Motor neuron (in vitro differentiated cells): ENCODE results near the gene PRR23E. TPM values are rescaled to one million over a fixed set of nuclear protein-coding genes. Genes with fewer than 3 reads are reported as not detected.

Experiments used
- ATAC-seq, 8 experiments: fragments of 200-7000 bp; cut with Tn5 transposase; replicated peaks in 6 of 8; 2 replicates each; pipeline ENCODE4 v1.8.0; 2021; ENCODE audit warnings: mild to moderate bottlenecking in 8 of 8, moderate library complexity in 8 of 8
- H3K27ac ChIP-seq, 2 donors: fragments of 250-450 bp; sonication (Bioruptor Pico); 2 replicates each; pipeline ENCODE4 v1.9.0; 2021; ENCODE audit warnings: antibody characterized with exemption in 2 of 2, mild to moderate bottlenecking in 2 of 2, moderate library complexity in 1 of 2
- H3K4me1 ChIP-seq, 2 donors: fragments of 250-450 bp; sonication (Bioruptor Pico); replicated peaks in 1 of 2; 2 replicates each; pipeline ENCODE4 v1.6.1; 2021; ENCODE audit warnings: antibody characterized with exemption in 2 of 2, mild to moderate bottlenecking in 2 of 2, moderate library complexity in 1 of 2
- H3K4me3 ChIP-seq, 5 donors: fragments of 250-450 bp; sonication (Bioruptor Pico); 2 replicates each; pipeline ENCODE4 v1.9.0; 2021; ENCODE audit warnings: antibody characterized with exemption in 5 of 5, mild to moderate bottlenecking in 5 of 5, moderate library complexity in 4 of 5
- WGBS, 10 experiments: fragments of 450-650 bp; shearing (Covaris generic); methylation state at CpG; one replicate each; pipeline ENCODE4 v1.0.0; 2022; 5-methylcytosine and 5-hydroxymethylcytosine counted together
- in situ Hi-C, 9 experiments: fragments of 400-800 bp; cut with MboI; loops; one replicate each; pipeline ENCODE4 v1.15.0; 2021; ENCODE audit warnings: low sequenced_read_pairs in 9 of 9, low pct_unique_long_range_greater_than_20kb in 2 of 9; ENCODE audit not compliant: unreplicated experiment in 9 of 9
- total RNA-seq, 8 experiments: library from RNA; unstranded; fragments of 300-600 nt; gene quantifications; 2 replicates each; pipeline versions ENCODE4 v1.2.3 to v1.2.4, GENCODE V29; 2022

Gene PRR23E
- total RNA-seq, 8 experiments from 2014 or later, result 0.09 to 0.81 (median 0.44) TPM; not detected in 2

DNA sequence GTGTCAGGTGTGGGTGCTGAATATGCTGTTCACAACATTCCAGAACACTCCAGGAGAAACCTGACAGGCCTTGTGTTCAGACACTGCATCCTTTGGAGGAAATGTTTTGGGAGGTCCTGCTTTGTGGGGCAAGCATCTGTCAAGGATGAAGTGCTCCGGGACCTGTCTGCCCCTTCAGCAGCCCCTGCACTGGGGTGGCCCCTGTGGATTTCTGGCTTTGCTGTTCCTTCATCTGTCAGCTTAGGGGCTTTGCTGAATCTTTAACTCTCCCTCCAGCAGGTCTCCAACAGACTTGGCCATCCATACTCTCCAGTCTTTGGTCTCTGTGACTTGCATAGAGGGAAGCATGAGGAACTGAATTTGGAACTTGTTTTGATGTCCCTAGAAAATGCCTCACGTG is 3.1 kb downstream of the PRR23E start:
- WGBS, 10 experiments, result 60 to 80% (median 67%) methylated on average over 1 of the region's 2 CpGs; no CpG with 5 or more reads in 7 of the 10 experiments
- H3K4me3 ChIP-seq, result no peak overlapping the region
- no peaks in the 10 kb centered on the region for H3K4me1 ChIP-seq
- H3K27ac ChIP-seq, result no peak overlapping the region
- in situ Hi-C loops, result no loop called here
- no peak for ATAC-seq

DNA sequence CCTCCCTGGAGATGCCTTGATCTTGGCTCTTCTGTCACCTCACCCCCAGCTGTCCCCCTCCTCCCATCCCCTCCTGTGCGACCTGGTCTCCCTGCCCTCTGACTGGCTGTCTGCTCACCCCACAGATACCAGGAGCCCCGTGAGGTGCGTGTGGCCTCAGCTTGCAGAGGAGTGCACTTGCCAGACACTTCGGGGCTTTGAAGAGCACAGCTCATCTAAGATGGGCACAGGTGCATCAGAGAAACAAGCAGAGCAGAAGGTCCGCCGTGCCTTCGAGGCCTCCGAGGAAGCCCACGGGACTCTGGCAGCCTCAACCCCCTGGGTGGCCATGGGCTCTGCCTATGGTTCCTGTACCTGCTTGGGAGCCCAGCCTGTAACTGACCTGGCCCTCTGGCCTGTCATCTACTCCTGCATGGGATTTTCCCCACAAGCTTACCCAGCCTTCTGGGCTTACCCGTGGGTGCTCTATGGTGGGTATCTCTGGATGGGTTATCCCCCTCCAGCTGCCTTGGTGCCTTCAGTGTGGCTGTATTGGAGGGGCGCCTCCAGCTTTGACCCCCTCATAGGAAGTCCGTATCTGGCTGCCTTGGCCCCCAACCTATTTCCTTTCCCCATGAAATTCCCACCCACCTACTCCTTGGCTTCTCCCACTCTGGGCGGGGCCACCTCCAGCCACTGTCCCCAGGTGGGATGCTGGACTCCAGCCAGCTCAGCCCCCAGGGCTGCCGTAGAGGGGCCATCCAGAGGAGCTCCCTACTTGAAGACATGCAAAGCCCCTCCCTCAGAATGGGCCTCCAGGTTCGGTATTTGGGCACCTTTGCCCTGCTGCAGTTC is 3.8 kb downstream of the PRR23E start:
- H3K4me3 ChIP-seq, result no peak overlapping the region
- peak in 1 of 8 experiments; percentile 6 for ATAC-seq
- H3K27ac ChIP-seq, result no peak overlapping the region
- 60 to 100% (median 83%) methylated on average over 1 to 2 of the region's 15 CpGs; no CpG with 5 or more reads in 6 of the 10 experiments for WGBS, 10 experiments
- no peaks in the 10 kb centered on the region for H3K4me1 ChIP-seq
- in situ Hi-C loops, result no loop called here

DNA sequence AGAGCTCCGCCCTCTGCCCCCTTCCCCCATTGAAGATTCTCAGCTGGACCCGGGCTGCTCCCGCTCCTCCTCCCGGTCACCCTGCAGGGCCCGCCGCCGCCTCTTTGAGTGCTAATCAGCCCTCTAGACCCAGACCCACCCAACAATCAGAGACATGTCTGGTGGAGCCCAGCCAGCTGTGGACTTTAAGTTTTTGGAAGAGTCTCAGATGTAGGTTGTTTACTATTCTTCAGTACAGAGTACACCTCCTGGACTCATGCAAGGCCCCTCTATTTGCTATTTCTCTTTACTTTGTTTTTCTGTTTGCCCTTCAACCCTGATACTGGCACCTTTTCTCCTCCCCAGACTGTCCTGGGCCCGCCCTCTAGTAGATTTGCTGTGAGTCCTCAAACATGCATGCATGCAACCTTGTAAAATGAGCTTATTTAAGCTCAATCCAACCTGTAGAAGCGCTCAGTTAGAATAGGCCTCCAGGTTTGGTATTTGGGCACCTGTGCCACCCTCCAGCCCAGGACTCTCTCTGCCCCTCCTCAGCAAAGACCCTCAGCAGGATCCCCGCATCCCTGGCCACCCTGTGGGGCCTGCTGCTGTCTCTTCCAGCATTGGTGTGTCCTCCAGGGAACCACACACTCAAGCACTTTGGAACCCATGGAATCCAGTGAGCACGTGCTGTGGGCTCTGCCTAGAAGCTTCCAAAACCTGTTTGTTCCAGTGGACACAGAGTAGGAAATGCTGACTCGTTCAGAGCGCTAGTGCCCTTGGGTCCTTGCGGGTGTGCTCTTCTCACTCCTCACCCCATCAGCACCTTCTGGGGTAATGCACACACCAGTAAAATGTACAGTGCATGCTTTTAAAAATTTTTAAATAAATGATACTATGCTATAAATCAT is 4.6 kb downstream of the PRR23E start:
- H3K27ac ChIP-seq, result no peak overlapping the region
- ATAC-seq, result peak in 7 of 8 experiments; percentile 37 to 70 (median 45)
- H3K4me3 ChIP-seq, result no peak overlapping the region
- no peaks in the 10 kb centered on the region for H3K4me1 ChIP-seq
- in situ Hi-C loops, result no loop called here
- WGBS, 10 experiments, result 40 to 94% (median 79%) methylated on average over 1 to 11 of the region's 14 CpGs; no CpG with 5 or more reads in 2 of the 10 experiments

DNA sequence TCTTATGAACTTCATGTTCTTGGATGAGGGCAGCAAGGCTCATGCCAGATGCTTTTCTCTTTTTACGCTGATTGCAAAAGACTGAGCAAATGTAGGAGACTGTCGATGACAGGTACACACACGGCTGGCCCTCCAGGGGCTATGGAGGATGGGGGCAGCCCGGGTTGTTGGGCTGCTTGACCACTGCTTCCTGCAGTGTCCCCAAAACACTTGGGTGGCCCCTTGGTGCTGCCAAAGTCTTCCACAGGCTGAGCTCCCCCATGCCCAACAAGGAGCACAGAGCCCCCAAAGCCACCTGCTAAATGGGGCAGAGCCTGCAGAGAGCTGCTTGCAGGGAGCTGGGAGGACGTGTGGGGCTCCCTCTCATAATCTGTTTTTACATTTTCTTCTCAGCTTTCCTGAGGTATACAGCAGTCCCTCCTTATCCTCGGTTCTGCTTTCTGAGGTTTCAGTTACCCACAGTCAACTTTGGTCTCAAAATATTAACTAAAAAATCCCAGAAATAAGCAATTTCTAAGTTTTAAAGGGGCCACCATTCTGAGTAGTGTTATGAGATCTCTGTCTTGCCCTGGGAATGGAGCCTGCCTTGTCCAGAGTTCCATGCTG is 7.3 kb downstream of the PRR23E start:
- H3K4me1 ChIP-seq, result no peaks in the 10 kb centered on the region
- in situ Hi-C loops, result no loop called here
- WGBS, 10 experiments, result 0 to 100% (median 67%) methylated on average over 1 to 6 of the region's 6 CpGs; no CpG with 5 or more reads in 3 of the 10 experiments
- H3K27ac ChIP-seq, result no peak overlapping the region
- ATAC-seq, result no peak
- H3K4me3 ChIP-seq, result no peak overlapping the region

DNA sequence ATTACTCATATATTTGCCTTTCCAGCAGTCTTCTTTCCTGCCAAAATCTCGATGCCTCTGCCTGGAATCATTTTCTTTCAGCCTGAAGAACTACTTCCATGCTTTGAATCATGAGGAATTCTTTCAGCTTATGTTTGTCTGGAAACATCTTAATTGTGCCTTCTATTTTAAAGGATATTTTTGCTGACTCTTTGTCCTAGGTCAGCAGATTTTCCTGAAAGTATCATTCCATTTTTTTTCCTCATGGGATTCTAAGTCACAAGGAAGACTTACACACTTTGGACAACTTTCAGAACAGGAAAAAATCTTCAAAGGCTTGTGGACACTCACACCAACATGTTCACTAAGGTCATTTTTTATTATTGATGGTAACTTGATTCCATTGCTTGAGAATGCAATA is 10.1 kb downstream of the PRR23E start:
- in situ Hi-C loops, result no loop called here
- no peak overlapping the region for H3K27ac ChIP-seq
- no peak overlapping the region for H3K4me3 ChIP-seq
- no peaks in the 10 kb centered on the region for H3K4me1 ChIP-seq
- no peak for ATAC-seq
- WGBS, 10 experiments, result 0 to 83% (median 33%) methylated on average over 1 of the region's 1 CpG; no CpG with 5 or more reads in 1 of the 10 experiments

DNA sequence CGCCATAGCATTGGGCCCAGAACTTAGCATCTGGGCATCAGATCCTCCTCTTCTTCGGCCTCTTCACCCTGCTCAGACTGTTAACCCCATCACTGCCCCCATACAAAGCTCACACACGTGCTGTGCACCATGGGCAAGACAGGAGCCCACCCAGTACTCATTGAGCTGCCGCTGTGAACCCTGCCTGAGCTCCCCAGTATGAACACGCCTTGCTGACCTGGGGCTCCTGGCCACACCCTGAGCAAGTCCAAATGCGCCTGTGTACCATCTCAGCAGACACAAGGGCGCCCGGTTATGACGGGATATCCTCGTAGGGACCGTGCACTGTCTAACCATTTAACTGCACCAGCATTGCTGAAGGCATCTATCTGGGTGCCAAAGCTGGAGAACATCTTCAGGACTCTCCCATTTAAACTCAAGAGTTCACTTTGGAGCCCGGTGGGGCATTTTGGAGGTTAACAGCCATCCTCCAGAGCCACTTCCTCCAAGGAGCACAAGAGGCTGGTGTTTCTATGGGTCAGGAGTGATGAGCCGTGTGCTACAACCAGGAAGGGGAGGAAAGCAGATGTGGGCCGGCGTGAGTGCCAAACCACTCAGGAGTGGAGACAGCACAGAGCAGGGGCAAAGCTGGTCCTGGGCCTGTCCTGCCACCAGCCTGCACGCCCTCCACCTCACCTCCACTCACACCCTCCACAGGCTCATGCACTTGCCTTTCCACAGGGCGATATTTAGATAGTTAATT is 12.1 kb downstream of the PRR23E start:
- no peak for ATAC-seq
- WGBS, 10 experiments, result 8 to 95% (median 88%) methylated on average over 1 to 8 of the region's 17 CpGs; no CpG with 5 or more reads in 2 of the 10 experiments
- in situ Hi-C loops, result no loop called here
- Histone ChIP-seq H3K4me3 (no peak overlapping the region), H3K27ac (no peak overlapping the region), H3K4me1 (peaks cover 2 to 9% of the 10 kb centered on the region in 2 donors)

DNA sequence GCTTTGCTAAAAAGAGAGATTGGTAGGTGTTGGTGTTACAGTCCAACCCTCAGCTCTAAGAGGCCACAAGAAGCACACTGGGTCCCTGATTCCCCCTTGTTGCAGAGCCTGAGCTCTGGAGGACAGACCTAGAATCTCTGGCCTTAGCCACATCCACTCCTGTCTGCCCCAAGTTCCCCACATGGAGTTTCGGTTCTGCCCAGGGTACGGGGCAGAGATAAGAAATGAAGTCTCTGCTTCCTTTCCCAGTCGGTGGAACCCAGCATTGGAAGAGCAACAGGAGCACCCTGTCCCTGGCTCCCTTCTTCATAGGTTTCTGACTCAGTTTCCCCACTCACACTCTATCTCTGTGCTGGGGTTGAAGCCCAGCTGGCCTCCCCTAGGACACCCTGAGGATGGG is 13.2 kb downstream of the PRR23E start:
- in situ Hi-C loops, result no loop called here

DNA sequence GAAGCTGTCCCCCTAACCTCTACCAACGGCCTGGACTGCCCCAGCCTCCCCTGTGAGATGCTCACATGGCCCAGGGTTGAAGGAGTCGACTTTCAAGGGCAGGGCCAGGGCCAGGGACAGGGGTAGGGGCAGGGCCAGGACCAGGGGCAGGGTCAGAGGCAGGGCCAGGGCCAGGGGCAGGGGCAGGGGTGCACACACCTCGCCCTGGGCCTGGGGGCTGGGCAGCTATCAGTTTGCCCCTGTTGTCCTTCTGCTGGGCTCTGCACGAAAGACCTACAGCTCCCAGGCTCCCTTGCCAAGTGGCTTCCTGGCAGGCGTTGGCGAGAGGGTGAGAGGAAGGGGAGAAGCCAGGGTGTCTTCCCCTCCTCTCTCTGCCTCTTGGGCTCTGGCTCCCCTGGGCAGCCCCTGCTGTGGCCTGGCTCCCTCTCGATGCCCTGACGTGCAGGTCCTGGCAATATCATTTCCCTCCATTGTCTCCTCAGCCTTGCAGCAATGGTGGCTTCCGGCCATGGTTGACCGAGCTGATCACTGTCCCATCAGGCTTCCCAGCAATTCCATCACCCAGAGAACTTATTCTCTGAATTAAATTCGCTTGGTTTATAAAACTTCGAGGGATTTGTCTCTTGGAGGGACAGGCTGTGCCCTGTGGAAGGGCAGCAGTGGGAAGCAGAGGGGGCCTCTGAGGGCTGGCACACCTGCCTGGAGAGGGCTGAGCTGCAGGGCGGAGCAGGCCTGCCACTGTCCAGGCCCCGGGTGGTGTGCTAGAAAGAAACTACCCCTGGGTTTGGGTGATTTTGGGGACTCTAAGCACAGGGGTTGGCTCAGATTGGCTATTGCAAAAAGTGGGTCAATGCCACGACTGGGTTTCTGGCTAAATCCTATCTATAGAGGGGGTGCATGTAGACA is 13.9 kb downstream of the PRR23E start:
- 75 to 100% (median 100%) methylated on average over 1 to 8 of the region's 15 CpGs; no CpG with 5 or more reads in 5 of the 10 experiments for WGBS, 10 experiments

More for the DNA sequence above, 13.2 kb downstream of the PRR23E start:
- no peak for ATAC-seq
- peaks cover 2 to 9% of the 10 kb centered on the region in 2 donors for H3K4me1 ChIP-seq
- no peak overlapping the region for H3K4me3 ChIP-seq
- 92 to 100% (median 93%) methylated on average over 3 of the region's 3 CpGs; no CpG with 5 or more reads in 7 of the 10 experiments for WGBS, 10 experiments
- H3K27ac ChIP-seq, result no peak overlapping the region

DNA sequence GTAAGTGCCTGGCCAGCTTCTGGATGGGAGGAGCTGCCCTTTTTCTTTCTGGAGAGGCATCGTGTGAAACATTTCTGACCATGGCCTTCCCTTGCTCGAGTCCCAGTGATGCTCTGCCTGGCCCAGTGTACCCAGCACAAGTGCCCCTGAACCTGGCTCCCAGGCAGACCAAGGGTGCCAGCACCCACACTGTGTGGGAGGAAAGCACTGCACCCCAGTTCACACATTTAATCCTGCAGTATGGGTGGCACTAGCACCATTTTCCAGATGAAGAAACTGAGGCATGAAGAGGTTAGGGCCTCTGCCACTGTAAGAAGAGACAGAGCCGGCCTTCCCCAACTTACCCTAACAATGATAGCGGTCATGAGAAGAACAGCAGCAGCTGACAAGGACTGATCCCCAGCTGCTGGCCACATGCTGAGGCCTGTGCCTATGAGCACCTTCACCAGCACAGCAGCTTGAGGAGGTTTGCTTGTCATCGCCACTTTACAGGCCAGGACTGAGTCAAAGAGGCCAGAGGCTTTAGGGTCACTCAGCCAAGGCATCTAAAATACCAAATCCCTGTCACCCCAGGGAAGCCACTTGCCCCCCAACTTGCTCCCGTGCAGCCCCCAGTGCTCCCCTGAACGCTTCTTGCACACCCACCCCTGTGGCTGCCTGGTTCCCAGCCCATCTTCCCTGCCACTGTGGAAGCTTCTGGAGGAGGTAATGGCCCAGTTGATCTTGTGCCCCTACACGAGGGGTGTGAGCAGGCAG is 15.0 kb downstream of the PRR23E start:
- H3K27ac ChIP-seq, result no peak overlapping the region
- ATAC-seq, result peak in 1 of 8 experiments; percentile 4
- peaks cover 2 to 9% of the 10 kb centered on the region in 2 donors for H3K4me1 ChIP-seq
- H3K4me3 ChIP-seq, result no peak overlapping the region
- in situ Hi-C loops, result no loop called here
- 38 to 100% (median 62%) methylated on average over 1 to 4 of the region's 8 CpGs; no CpG with 5 or more reads in 6 of the 10 experiments for WGBS, 10 experiments

More for the DNA sequence above, 13.9 kb downstream of the PRR23E start:
- Histone ChIP-seq H3K27ac (no peak overlapping the region), H3K4me1 (peaks cover 2 to 9% of the 10 kb centered on the region in 2 donors), H3K4me3 (no peak overlapping the region)
- in situ Hi-C loops, result no loop called here
- no peak for ATAC-seq

DNA sequence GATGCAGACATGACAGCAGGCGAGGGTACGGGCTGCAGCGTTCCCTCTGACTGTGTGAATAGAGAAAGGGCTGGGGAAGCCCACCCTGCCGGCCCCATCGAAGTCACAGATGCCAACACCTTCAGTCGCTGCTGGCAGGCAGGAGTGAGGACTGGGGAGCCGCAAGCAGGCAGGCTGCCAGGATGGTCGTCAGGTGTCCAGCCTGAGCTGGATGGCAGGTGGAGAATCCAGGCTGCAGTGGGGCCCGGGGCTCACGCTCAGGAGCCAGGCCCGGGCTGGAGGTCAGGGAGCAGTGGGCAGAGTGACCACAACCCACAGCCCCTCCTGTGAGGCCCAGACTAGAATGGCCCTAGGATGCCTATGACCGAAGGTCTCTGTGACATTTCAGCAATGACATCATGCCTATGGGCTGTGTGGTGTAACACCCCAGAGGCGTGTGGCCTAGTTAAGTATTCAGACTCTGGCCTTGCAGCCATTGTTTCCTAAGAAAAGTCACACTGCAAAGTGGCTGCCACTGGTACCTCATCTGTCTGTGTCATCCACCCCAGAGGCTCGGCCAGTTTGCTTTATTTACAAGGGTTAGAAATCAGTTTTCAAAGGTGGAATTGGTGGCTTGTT is 15.7 kb downstream of the PRR23E start:
- WGBS, 10 experiments, result 20 to 60% (median 29%) methylated on average over 1 to 2 of the region's 14 CpGs; no CpG with 5 or more reads in 7 of the 10 experiments
- ATAC-seq, result peak in 7 of 8 experiments; percentile 39 to 98 (median 95)
- in situ Hi-C loops, result no loop called here
- Histone ChIP-seq H3K4me1 (peaks cover 2 to 9% of the 10 kb centered on the region in 2 donors), H3K27ac (peak overlapping the region in 1 of 2 donors; percentile 8), H3K4me3 (no peak overlapping the region)
